PC-3 (cell line): ENCODE results near the gene FAM83F.

Experiments
- EZH2phosphoT487 ChIP-seq: fragments of 300-600 bp; sonication (generic); IDR thresholded peaks from 2 replicates; pipeline ENCODE4 v1.6.1; 2018; ENCODE audit warnings: mild to moderate bottlenecking, antibody characterized with exemption, low read length, borderline replicate concordance
- TF ChIP-seq, protein P1 (sequence below): fragments of 300-600 bp; sonication (generic); conservative IDR thresholded peaks from 2 replicates; pipeline ENCODE4 v1.5.1; 2017; ENCODE audit warnings: antibody characterized with exemption, low read depth, mild to moderate bottlenecking, low read length

DNA sequence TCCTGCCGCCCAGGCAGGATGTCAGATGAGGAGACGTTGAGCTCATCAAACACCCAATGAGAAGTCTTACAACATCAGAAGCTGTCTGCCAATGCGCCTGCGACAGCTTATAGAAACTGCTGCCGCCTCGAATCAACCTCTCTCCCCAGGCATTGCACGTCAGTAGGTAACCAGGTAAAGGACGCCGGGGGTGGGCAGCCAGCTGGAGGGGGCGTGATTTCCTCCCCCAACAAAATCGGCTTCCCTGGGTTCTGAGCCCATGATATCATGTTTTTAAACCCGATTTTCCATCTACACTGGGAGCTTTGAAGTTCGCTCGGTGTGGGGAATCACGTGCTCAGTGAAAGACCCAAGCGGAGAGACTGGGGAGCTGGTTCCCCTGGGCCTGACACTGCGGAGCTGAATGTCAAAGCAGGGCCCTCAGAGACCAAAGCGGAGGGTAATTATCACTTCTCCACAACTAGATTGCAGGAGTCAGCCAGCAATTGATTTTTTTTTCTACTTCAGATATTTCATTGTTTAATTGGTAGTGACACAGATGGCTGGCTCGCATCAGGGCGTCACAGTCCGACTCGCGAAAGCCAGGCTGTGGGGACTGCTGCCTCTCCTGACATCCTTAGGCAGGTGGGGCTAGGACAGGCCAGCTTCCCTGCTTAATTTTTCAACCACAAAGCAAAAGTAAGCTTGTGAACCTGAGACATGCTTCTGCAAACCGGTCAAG is 15.4 kb downstream of the FAM83F start:
- TF ChIP-seq EZH2phosphoT487 = no peak
- TF ChIP-seq, protein P1, sequence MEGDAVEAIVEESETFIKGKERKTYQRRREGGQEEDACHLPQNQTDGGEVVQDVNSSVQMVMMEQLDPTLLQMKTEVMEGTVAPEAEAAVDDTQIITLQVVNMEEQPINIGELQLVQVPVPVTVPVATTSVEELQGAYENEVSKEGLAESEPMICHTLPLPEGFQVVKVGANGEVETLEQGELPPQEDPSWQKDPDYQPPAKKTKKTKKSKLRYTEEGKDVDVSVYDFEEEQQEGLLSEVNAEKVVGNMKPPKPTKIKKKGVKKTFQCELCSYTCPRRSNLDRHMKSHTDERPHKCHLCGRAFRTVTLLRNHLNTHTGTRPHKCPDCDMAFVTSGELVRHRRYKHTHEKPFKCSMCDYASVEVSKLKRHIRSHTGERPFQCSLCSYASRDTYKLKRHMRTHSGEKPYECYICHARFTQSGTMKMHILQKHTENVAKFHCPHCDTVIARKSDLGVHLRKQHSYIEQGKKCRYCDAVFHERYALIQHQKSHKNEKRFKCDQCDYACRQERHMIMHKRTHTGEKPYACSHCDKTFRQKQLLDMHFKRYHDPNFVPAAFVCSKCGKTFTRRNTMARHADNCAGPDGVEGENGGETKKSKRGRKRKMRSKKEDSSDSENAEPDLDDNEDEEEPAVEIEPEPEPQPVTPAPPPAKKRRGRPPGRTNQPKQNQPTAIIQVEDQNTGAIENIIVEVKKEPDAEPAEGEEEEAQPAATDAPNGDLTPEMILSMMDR = no peak
